Measurements from ENCODE around the gene FAM3C.
A peak's percentile ranks its signal among the peaks of the same experiment; 100 is the strongest.

The FAM3C gene

DNA sequence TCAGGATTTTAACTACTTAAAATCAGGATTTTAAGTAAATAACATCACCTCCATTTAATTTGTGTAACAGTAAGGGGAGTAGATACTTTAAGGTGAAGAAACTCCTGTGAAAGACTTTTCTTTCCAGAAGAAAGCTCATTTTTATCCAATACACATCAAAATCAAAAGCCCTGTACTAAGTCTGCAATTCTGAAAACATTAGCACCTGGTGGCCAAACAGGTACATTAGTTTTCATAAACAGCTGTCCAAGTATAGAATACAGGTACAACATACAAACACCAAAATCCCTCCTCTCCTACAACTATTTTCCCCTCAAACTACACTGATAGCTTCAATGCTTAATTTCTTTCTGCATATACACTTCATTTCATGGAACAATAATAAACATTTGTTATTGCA lies 22.9 kb downstream of the FAM3C start:
- FAIRE-seq, result no peak

DNA sequence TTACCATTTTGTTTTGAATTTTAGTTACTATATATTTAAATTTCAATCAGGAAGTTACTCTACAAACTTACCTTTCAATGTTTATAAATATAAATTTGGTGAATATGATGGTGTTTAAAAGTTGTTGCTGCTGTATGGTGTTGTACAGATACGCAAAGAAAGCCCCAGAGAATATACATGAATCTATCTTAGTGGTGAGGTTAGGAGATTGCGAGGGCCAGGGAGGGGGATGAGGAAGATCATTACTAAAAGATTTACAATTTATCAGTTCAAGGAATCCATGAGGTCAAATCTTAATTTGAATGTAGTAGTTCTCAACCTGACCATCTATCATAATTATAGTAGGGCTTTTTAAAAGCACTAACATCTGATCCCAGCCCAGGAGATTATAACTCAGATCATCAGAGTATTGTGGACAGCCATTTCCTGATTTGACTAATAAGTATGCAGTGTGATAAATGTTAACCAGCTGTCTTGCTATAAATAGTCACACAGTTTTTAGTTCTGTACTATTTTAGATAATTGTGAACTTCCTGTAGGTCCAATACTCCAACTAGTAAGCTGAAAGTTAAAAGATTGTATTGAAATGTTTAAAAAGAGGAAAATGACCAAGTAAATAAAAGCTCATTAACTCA lies 23.6 kb downstream of the FAM3C start:
- no peak for FAIRE-seq

DNA sequence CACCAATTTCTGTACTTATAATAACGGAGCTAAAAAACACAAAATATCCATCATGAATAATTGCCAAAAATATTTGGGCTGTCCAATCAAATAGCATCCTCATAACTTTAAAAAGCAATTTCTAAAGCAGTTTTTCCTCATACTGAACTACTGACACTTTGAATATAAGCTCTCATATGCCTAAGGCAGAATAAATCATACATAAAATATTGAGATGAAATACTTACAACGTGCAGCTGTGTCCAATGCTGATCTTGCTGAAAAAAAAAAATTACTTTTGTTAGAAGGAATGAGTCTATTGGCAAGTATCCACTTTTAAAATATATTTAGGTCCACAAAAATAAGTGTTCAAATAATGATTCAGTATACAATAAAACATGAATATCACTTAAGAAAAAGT lies 24.2 kb downstream of the FAM3C start:
- no peak for FAIRE-seq

DNA sequence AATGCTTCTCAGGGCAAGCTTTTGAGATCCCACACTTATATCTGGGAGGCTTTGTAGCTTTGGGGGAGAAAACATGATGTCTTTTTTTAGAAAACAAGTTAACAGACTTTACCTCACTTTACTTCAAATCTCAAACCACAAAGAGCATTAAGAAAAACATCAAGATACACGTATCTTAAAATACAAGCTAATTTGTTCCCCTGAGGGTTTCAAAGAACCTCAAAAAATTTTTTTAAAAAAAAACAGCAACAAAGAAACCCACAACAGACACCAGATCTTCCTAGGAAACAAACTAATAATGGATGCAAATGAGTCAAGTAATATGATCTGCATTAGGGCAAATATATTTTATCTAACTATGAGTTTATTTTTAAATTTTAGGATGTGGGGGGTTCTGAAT lies 24.7 kb downstream of the FAM3C start:
- FAIRE-seq, result peak; percentile 23

DNA sequence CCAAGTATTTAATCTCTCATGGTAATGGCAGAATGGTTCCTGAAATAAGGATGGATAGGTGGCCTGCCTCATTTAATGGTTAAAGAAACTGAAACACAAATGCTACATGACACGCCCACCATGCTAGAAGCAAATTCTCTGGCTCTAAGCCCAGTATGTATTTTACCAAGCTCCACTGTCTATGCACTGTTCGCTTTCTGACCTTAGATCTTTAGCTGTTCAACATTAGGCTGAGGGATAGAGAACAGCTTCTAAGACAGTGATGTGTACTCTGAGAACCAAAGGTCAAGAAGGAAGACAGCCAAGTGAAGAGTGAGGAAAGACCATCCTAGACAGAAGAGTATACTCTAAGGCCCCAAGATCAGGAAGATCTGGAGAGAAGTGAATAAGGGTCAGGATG lies 26.6 kb downstream of the FAM3C start:
- FAIRE-seq, result no peak

DNA sequence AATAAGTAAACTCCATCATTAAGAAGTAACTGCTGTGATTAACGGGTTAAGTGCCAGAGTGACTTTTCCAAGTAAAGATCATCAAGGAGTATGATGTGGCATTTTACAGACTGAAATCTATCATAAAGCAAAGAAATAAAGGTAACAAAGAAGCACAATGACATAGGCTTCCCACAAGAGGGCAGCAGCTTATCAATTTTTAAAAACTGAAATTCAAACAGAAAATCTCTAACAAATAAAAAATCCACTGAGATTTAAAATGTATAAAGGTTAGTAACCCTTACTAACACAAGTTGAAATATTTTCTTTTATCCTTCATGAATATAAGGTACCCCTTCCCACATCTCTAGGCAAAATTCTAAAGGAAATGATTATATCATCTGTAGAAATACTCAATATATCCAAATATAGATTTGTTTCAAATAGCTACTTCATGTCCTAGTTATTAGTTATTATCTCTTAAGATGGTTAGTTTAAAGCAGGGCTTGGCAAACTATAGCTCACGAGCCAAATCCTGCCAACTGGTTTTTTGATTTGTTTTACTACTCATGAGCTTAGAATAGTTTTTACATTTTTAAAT lies 29.2 kb downstream of the FAM3C start:
- FAIRE-seq, result peak; percentile 98

DNA sequence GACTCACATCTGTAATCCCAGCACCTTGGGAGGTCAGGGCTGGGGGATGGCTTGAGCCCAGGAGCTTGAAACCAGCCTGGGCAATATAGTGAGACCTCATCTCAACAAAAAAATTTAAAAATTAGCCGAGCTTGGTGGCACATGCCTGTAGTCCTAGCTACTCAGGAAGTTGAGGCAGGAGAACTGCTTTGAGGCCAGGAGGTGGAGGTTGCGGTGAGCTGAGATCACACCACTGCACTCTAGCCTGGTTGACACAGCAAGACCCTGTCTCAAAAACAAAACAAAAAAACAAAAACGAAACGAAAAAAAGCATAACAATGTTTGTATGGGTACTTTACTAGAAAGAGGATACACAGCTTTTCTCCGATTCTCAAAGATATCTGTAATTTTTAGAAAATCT lies 35.5 kb downstream of the FAM3C start:
- no peak for FAIRE-seq

DNA sequence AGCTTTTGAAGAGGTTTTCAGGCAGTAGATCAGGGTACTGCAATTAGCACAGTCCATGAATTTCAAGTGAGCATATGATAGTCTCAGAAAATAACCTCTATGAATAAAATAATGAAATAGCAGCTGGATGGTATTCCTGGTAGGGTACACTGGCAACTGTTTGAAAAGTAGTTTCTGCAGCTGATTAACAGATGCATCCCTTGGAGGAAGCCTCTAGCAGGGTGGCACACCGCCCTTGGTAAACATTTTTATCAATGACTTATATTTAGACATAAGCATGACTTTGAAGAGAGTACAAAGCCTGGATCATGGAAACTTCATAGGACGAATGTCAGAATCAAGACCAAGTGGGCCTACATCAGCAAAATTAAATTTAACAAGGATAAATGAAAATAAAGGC lies 40.5 kb downstream of the FAM3C start:
- no peak for FAIRE-seq

DNA sequence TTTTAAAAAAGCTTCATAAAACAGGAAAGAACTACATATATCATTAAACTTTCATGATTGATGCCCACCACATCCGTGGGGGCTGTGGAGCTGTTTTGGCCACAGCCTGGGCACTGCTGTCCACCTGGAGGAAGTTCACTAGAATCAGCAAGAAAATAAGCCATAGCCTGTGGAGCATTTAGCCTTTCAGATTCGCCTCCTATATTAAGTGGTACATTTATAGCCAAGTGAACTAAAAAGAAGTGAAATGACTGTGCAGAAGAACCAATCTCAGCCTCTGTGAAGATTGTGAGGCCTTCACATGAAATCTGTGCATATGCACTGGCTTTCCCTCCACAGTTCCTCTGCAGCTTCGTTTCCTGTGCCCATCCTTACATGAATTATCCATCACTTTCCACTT lies 43.8 kb downstream of the FAM3C start:
- no peak for FAIRE-seq

DNA sequence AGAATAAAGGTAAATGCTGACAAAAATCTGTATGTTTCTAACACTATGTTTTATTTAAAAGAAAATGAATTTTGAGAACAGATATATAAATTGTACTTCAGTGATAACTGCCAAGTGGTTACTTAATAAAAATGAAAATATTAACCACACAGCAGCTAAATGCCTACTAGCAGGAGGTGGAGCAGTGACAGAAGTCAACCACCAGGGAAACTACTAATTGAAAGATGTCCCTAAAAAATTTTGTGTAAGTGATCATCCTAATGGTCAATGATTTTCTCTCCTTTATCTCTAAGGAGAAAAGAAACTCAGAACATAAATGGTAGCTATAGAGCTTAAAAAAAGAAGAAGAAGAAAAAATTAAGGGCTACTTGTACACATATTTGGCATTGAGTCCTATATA lies 44.4 kb downstream of the FAM3C start:
- peak; percentile 30 for FAIRE-seq

DNA sequence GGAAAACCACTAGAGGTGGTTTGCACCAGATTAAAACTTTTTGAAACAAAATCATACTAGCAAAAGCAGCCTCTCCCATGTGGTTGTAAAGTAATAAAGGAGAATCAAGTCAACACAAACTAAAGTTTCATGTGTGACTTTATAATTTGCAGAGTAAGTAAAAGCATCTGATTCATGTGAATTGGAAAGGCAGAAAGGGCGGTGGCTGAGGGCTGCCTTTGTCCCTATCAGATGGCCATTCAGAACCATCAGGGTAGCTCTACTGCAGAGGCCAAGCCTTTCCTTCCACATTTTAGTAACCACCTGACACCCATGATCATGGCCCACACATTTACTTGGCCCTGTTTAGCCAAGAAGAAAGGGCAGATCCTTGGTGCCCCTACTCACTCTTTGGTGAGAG lies 51.6 kb downstream of the FAM3C start:
- FAIRE-seq, result no peak

DNA sequence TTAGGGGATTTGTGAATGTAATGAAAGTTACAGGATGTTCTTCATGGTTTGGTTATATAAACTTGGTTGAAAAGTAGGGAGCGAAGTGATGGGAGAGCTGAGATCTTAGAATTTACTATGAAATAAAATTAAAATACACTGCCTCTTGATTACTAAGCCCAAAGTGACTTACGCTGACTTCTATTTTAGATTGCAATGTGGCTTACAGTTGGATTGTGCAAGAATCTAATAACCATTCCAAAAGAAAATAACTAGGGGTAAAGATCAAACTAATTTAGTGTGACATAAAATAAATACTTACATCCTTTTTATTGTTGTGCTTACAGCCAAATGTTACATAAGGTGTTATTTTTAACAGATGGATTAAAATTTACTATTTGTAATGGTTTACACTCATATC lies 52.0 kb downstream of the FAM3C start:
- no peak for FAIRE-seq

DNA sequence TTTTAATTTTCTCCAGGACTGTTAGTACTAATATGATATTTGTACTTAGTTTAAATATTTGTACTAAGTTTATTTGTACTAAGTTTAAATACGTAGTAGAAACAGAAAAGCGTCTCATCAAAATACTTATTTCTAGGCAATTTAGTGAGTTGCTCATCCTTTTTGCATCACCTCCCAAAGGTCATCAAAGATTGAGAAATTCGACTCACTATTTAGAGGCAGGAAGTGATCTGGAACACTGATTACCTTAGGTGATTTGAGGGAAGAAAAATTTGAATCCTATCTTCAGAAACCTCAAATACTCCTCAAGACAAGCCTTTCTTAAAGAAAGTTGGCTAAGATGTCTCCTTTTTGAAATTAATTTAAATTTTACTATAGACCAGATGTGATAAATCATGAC lies 52.8 kb downstream of the FAM3C start:
- FAIRE-seq, result no peak

DNA sequence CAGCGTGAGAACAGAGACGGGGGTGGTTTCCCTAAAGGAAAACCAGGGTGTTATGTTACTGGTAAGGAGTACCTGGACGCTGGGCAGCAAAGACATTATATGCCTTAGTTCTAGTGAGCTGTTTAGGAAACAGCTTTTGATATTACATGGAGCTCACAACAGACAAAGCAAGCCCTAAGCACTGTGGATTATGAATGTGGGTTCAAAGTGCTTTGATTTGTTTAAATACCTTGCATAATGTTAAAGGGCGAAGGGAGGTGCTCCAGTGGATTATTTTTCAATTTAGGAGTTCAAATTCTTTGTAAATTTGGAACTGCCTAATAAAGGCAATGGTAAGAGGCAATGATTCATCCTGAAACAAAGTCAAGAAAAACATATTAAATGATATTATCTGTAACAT lies 53.5 kb downstream of the FAM3C start:
- FAIRE-seq, result no peak

DNA sequence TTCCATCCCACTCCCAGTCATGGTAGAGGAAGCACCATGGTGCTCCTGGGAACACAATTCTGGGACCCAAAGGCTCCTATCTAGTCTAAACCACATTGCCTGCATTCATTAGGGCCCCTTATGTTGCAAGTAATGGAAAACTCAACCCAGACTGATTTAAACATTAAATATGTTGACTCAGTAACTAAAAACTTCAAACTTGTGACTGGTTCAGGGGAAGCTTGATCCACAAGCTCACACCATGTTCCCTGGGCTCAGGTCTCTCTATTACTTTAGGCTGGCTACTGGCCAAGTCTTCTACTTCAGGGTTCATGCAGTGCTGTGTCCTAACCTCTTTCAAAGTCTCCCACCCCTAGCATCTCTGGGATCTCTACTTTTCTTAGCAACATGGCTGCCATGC lies 54.2 kb downstream of the FAM3C start:
- no peak for FAIRE-seq

DNA sequence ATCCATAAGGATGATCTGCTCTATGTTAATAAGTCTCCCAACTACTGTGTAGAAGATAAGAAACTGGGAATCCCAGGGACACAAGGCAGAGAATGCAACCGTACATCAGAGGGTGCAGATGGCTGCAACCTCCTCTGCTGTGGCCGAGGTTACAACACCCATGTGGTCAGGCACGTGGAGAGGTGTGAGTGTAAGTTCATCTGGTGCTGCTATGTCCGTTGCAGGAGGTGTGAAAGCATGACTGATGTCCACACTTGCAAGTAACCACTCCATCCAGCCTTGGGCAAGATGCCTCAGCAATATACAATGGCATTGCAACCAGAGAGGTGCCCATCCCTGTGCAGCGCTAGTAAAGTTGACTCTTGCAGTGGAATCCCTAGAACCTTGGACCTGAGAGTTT lies 57.0 kb downstream of the FAM3C start:
- no peak for FAIRE-seq

DNA sequence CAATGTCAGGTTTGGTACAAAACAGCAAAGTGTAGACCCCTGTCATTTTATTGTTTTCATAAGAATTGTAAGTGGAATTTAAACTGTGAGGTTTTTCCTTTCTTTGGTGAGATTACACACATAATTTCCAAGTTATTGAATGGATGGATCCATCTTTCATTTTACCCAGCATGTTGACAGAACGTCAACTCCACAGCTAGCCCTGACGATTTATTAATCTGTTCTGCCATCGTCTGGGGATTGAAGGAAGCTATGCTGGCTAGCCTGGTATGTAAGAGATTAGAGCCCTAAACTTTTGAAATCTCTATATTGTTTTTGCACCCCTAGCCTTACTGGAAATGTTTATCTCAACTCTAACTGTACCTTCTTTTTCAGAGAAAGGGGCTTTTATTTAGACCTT lies 58.7 kb downstream of the FAM3C start:
- no peak for FAIRE-seq

DNA sequence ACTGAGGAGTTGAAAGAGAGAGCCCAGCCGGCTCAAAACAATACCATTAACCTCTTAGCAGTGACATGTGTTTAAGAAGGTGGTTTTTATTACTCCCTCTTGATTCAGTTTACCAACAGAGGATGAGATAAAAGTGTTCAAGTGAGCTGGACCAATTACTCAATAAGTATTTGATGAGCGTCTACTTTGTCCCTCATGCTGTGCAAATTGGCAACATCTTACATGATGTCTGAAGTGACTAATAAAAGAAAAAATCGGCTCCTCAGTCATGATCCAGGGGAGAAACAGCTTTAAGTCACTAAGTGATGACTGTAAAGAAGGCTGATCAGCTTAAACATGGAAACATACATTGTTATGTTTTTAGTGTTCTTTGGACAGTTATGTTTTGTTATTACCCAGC lies 59.5 kb downstream of the FAM3C start:
- FAIRE-seq, result no peak

DNA sequence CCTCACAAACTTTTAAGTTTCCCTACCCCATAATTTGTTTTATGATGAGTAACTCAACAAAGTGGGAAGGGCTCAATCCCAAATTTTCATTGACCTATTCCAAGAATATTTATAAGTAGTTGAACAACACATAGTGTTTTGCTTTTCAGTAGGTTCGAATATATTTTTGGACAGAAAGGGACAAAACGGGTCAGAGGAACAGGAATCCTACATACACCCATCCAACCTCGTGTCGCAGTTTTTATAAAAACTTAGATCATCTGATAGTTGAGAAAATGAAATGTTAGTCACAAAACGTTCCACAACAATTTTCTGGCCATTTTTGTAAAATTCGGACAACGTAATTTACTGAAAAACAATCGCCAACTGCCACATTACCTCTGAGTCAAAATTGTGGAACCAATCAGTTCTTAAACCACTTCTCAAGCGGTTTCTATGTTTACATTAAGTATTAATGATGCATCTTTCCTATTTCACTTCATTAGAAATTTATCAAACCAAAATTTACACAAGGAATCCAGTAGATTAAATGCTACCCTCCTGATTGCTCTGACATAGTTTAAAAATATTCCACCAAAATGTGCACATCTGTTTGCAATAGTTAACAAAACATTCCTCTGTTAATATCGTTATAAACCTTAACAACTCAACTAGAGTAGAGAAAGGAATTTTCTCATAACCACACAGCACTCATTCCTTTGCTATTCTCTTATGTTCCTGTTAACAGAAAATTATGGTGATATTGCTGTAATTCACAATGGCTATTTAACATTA lies 61.0 kb downstream of the FAM3C start:
- FAIRE-seq, result no peak

DNA sequence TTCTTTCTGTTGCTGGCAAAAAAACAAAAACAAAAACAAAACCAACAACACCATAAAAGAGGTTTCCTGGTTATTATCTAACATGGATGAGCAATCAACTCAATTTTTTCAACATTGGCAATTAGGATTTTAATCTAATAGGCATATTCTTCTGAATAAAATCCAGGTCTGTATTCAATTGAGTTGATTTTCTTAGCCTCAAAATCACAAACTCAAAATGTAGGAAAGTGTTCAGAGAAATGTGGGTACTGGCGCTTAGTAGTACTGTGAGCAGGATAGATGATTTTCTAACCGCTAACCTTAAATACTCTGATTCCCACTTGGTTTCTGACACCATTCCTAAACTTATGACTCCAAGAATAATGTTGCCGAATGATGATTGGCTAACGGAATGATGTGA lies 61.7 kb downstream of the FAM3C start:
- no peak for FAIRE-seq

DNA sequence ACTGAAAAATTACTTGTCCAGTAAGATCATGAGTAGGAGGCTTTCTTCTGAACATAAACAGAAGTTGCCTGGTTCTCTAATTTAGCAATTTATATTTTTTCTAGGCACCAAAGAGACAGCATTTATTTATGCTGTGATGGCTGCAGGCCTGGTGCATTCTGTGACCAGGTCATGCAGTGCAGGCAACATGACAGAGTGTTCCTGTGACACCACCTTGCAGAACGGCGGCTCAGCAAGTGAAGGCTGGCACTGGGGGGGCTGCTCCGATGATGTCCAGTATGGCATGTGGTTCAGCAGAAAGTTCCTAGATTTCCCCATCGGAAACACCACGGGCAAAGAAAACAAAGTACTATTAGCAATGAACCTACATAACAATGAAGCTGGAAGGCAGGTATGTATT lies 64.5 kb downstream of the FAM3C start:
- no peak for FAIRE-seq

DNA sequence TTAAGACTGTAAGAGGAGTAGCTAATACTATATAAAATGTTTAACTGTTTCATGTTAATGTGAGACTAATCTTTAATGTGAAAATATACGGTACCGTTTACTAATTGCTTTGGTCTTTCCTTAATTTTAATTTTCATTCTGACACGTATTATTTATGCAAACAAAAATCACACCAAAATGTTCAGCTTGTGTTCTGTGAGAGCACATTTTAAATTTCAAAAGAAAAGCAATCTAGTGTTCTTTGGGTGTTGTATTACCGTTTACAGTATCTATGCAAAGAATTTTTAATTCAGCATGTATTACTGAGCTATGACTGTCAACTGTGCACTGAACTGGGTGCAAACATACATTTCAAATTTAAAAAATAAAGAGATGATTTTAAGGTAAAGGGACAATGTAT lies 65.1 kb downstream of the FAM3C start:
- no peak for FAIRE-seq

DNA sequence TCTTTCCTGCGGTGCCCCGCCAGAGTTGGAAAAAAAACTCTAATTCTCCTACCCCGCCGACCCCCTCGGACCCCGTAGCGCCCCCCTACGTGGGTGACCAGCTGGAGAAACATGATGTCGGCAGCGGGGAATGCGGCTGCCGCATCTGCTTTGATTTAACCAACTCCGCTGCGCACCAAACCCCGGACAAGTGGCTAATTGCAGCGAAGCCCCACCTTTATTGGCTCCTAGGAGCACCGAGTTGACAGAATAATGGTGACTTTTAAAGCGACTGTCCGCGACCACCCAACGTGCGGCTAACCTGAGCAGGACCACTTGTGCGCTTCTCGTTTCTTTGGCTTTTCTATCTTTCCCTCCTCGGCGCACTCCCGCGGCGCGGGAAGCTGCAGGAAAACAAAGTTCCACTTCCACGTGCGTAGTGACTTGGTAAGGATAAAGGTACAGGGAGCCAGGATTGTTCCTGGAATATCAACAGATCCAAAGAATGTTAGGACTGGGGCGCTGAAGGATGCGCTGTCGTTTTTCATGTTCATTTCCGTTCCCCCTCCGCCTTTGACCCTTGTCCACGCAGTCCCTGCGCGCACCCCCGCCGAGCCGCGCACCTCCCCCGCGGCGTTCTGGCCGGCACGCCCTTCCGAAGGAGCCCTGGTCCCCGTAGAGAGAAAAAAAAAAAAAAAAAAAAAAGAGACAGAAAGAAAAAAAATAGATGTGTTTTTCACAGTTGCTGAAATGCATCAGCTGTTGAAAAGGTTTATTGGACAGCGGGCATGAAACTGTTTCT lies 65.9 kb downstream of the FAM3C start:
- no peak for FAIRE-seq

Measured in A204.1 (cell line).